Measurements from ENCODE around the gene RND1. TPM values are rescaled to one million over a fixed set of nuclear protein-coding genes. Genes with fewer than 3 reads are reported as not detected.

Gene RND1
- total RNA-seq, 1 donor from 2014 or later, result 4.7 TPM

- H3K9me3 Mint-ChIP-seq, result no peaks in the 10 kb centered on the region
- peaks cover 10% of the 10 kb centered on the region for H3K4me1 Mint-ChIP-seq (ENCODE audit: low read depth)
- no peaks in the 10 kb centered on the region for H3K36me3 Mint-ChIP-seq (ENCODE audit: low read depth)
- H3K27ac Mint-ChIP-seq, result no peak overlapping the region
- H3K27me3 Mint-ChIP-seq (ENCODE audit: low read depth), result no peaks in the 10 kb centered on the region
- no peak for DNase-seq (ENCODE audit: low spot score)
- intact Hi-C loops (cut with micrococcal nuclease), result no loop called here
- no peak overlapping the region for H3K4me3 Mint-ChIP-seq (ENCODE audit: low read depth)
These were observed 54.7 kb downstream of the RND1 start for GRCh38 chr12:48810903-48811431.

- Mint-ChIP-seq H3K36me3 (ENCODE audit: low read depth) (no peaks in the 10 kb centered on the region), H3K27me3 (ENCODE audit: low read depth) (no peaks in the 10 kb centered on the region), H3K4me3 (ENCODE audit: low read depth) (no peak overlapping the region), H3K4me1 (ENCODE audit: low read depth) (peaks cover 9% of the 10 kb centered on the region), H3K27ac (no peak overlapping the region), H3K9me3 (no peaks in the 10 kb centered on the region)
- no peak for DNase-seq (ENCODE audit: low spot score)
- intact Hi-C loops (cut with micrococcal nuclease), result no loop called here
These were observed 57.7 kb downstream of the RND1 start for GRCh38 chr12:48807981-48808380.

Other genes starting within 250 kb of the RND1 start
- gene KANSL2, start 183.6 kb downstream of the RND1 start, total RNA-seq, result 59.5 and 62.7 TPM in 2 replicates
- 70.2 and 71.9 TPM in 2 replicates for gene CCNT1, start 149.2 kb downstream of the RND1 start, total RNA-seq
- gene ADCY6, start 76.8 kb downstream of the RND1 start, total RNA-seq, result 0.39 and 0.55 TPM in 2 replicates
- gene CACNB3, start 47.4 kb downstream of the RND1 start, total RNA-seq, result 11.5 and 13.1 TPM in 2 replicates
- 114 and 124 TPM in 2 replicates for gene DDX23, start 13.7 kb downstream of the RND1 start, total RNA-seq
- gene FKBP11, start 59.6 kb upstream of the RND1 start, total RNA-seq, result 66.2 and 72.7 TPM in 2 replicates
- gene ARF3, start 91.6 kb upstream of the RND1 start, total RNA-seq, result 133 and 135 TPM in 2 replicates
- gene WNT10B, start 105.9 kb upstream of the RND1 start, total RNA-seq, result 0.80 and 1.0 TPM in 2 replicates
- gene WNT1, start 112.5 kb upstream of the RND1 start, total RNA-seq, result 0.60 and 0.66 TPM in 2 replicates
- 0.60 and 0.91 TPM in 2 replicates for gene DDN, start 133.5 kb upstream of the RND1 start, total RNA-seq
- 65.1 and 65.7 TPM in 2 replicates for gene PRKAG1, start 152.9 kb upstream of the RND1 start, total RNA-seq
- gene KMT2D, start 194.9 kb upstream of the RND1 start, total RNA-seq, result 93.3 and 100 TPM in 2 replicates
- gene RHEBL1, start 204.1 kb upstream of the RND1 start, total RNA-seq, result 14.2 and 16.0 TPM in 2 replicates
- gene DHH, start 228.9 kb upstream of the RND1 start, total RNA-seq, result not detected in 2 replicates
- gene LMBR1L, start 245.0 kb upstream of the RND1 start, total RNA-seq, result 47.1 and 53.5 TPM in 2 replicates

All from activated T-helper 2 cell treated with anti-CD3 and anti-CD28 coated beads, Interferon-gamma antibody, Interleukin-2, Interleukin-4, amounts not matched to agents 10 μg/mL and 5 μg/mL and 100 μg/mL, durations not matched to agents 14 hours and 24 hours and 36 hours (primary cell).